HG02938 (cell line): ENCODE results near the gene CHTF18.
"Not testable (repeated sequence)": the region's sequence is repeated elsewhere in the genome, so short reads cannot be mapped to it uniquely, and the experiment has no call there.

Source experiments
- ATAC-seq: cut with Tn5 transposase; IDR thresholded peaks from one replicate; pipeline ENCODE4 v1.9.1; 2021; ENCODE audit warnings: mild to moderate bottlenecking, moderate library complexity; ENCODE audit not compliant: unreplicated experiment

Gene CHTF18

DNA sequence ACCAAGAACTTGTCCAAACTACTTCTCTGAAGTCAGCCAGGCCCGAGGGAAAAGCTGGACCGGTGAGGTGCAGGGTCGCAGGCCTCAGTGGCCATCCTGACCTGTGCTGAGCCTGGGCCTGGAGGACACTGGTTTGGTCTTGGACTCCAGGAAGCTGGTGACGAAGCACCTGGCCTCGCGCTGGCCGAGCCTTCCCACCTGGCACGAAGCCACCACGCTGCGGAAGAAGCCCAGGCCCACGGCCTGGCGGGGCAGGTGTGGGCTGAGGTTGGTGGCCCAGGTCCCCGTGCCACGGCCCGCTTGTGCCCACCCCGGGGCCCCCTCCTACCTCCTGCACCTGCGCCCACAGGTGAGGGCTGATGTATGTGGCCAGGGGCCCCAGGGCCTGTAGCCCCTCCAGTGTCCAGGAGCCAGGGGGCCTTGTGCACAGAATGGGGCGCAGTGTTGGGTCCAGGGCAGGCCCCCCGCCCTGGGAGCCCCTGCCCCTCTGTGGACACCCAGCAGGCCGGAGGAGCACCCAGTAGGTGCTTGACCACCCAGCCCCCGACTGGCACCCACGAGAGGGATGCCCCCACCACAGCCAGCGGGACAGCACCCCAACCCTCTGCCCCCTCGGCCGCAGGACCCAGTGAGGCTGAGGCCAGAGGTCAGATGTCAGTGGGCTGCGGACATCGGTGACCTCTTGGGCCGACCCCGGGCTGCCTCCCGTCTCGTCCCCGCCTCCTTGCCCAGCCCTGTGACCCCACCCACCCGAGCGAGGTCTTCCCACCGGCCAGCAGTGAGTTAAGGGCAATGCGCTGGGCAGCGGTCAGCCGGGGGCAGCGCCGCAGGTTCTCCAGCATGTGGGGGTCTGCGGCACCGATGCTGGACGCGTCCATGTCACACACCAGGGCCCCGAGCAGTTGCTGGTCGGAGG lies 14.1 kb upstream of the CHTF18 start:
- no peak for ATAC-seq

- ATAC-seq: no peak
Measured at GRCh38 chr16:775236-775796, 13.1 kb upstream of the CHTF18 start.

GRCh38 chr16:776298-776697 lies 12.1 kb upstream of the CHTF18 start:
- not testable (repeated sequence) for ATAC-seq

GRCh38 chr16:776824-777223 lies 11.6 kb upstream of the CHTF18 start:
- no peak for ATAC-seq

- no peak for ATAC-seq
Measured at GRCh38 chr16:777826-778225, 10.6 kb upstream of the CHTF18 start.

- no peak for ATAC-seq
Measured at GRCh38 chr16:778447-778846, 10.0 kb upstream of the CHTF18 start.

DNA sequence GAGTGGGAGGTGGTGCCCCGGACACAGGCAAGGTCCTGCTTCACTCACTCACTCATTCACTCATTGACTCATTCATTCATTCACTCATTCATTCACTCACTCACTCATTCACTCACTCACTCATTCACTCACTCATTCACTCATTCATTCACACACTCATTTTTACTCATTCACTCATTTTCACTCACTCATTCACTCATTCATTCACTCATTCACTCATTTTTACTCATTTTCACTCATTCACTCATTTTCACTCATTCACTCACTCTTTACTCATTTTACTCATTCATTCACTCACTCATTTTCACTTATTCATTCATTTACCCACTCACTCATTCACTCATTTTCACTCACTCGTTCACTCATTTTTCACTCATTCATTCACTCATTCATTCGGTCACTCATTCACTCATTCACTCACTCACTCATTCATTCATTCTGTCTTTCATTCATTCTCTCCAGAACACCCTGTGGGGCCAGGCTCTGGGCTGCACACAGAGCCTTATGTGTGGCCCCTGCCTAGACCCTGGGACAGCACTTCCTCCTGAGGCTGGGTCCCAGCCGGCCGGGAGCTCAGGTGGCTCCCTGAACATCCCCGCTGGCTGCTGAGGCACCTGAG lies 9.4 kb upstream of the CHTF18 start:
- no peak for ATAC-seq

DNA sequence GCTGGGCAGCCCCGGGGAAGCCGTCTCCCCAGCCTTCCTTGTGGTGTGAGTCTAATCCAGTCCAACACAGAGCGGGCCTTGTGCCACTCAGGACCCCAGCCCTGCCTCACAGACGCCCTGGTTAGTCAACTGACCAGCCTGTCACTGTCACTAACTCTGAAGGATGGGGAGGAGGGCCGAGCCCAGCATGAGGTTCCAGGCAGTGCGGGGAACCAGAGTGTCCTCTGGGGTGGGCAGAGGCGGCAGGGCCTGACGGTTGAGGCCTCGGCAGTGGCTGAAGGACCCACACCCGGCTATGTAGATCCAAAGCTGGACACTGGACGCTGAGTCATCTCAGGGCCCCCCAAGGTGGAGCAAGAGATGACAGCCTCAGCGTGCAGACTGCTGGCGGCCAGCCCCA lies 8.9 kb upstream of the CHTF18 start:
- no peak for ATAC-seq

- ATAC-seq: no peak
Measured at GRCh38 chr16:780296-780695, 8.1 kb upstream of the CHTF18 start.

- no peak for ATAC-seq
Measured at GRCh38 chr16:781346-782010, 6.9 kb upstream of the CHTF18 start.

DNA sequence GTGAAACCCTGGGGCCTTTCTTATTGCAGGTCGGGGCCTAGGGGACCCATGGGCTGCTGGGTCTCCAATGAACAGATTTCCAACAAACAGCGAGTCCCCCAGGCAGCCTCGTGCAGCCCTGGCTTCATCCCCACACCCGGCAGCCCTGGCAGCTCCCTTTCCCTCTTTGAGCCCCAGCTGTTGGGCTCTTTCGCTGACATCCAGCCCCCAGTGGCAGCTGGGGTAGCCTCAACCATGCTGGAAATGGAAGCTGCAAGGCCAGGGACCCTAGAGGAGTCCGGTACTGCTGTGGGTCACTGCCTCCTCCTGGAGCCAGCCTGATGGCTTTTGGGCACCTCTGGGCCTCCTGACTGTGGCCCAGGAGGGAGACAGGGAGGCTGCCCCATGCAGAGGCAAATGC lies 6.2 kb upstream of the CHTF18 start:
- ATAC-seq: no peak

GRCh38 chr16:782766-783403 lies 5.5 kb upstream of the CHTF18 start:
- no peak for ATAC-seq

- no peak for ATAC-seq
Measured at GRCh38 chr16:783404-784161, 4.8 kb upstream of the CHTF18 start.

- ATAC-seq: no peak
Measured at GRCh38 chr16:784431-784830, 4.0 kb upstream of the CHTF18 start.

DNA sequence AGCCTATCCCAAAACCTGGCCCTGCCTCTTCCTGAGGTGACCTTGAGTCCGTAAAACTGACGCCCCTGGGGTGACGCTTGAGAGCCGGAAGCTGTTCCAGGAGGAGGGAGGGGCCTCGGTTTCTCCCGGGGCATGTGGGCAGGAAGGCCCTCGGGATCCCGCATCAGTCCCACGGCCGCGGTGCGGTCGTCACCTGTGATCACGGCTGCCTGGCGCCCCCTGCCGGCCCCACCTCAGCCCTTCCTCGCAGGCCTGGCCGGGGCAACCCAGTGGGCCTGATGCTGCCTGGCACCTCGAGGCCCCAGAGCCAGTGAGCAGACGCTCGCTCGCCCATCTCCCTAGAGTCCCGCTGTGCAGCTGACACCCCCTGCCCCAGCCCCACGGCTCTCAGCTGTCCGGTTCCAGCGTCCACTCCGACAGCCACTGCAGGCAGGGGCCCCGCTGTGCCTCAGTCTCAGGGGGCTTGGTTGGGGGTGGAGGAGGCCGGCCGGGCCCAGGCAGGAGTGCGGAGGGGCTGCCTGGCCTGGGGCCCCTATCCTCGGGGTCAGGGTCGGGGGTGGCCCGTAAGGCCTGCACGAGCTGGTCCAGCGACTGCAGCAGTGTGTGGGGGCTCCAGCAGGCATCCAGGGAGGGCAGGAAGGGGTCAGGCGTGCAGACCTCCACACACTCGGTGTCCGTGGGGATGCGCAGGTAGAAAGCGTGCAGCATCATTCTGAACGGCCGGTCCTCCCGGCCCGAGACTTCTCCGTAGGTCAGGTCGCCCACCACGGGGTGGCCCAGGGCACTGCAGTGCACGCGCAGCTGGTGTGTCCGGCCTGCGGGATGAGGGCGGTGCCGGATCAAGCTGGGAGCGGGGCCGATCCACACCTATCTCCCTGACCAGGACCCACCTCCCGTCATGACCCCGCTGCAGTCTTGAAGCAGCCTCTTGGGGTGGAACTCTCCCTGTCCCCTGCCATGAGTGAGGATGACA lies 2.6 kb upstream of the CHTF18 start:
- no peak for ATAC-seq

GRCh38 chr16:787321-787966 lies 976 bp upstream of the CHTF18 start:
- no peak for ATAC-seq

DNA sequence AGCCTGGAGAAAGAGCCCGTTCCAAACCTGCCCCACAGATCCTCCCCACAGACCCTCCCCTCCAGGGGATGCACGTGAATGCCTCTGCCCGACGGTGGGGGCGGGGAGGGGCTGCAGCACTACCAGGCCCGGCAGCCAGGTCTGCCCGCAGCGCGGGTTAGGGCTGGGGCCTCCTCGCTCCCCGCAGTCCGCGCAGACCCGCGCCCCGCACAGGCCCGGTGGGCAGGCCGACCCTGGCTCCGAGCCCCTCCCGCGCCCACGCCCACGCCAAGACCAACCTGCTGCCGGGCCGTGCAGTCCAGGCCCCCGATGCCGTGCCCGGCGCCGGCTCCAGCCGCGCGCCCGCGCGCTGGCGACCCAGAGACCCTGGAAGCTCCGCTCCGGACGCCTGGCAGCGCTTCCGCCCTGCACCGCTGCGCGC lies 432 bp upstream of the CHTF18 start, which contains the start of gene RPUSD1:
TSS of gene RPUSD1 (minus strand) at position 404 of the 421 bp plus-strand sequence. CDS start 644 bp downstream, outside the sequence.
- peak; percentile 28 for ATAC-seq

DNA sequence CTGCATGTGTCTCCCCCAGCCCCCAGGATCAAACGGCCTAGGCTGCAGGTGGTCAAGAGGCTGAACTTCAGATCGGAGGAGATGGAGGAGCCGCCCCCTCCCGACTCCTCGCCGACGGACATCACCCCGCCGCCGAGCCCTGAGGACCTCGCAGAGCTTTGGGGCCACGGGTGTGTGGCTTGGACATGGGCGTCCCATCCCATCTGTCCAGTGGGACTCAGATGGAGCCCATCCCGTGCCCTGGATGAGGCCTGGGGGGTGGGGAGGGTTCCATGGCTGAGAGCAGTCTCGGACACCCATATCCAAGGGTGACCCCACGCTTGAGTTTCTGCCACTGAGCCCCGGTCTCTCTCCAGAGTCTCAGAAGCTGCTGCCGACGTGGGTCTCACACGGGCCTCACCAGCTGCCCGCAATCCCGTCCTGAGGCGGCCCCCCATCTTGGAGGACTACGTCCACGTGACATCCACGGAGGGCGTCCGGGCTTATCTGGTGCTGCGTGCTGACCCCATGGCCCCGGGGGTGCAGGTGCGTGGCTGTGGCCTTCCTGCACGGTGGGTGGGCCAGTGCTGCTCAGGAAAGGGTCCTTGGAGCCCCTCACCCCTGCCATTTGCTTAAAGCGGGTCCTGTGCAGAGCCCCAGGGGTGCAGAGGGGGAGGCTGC lies 901 bp downstream of the CHTF18 start:
- no peak for ATAC-seq
